GM12878 (cell line): ENCODE results near the gene NDNF. TPM values are rescaled to one million over a fixed set of nuclear protein-coding genes. Genes with fewer than 3 reads are reported as not detected.
A peak's percentile ranks its signal among the peaks of the same experiment; 100 is the strongest.

Experiments used
- ATAC-seq: fragments of 200-7000 bp; cut with Tn5 transposase; 3 replicates; pipeline ENCODE4 v1.9.1; 2020; ENCODE audit warnings: mild to moderate bottlenecking, moderate library complexity
- BruUV-seq: library from RNA; stranded (reverse); fragments of 400-500 nt; replicated peaks from 2 replicates; lab custom pipeline; 2021; lab: Mats Ljungman, UMichigan
- CTCF ChIA-PET: fragments of 300-600 bp; sonication (Branson Sonifier 250); formaldehyde crosslinking; extraction: SDS; loops from one replicate; lab custom pipeline; 2021; ENCODE audit warnings: inconsistent platforms; lab: Yijun Ruan, JAX
- POLR2A ChIA-PET: fragments of 350-600 bp; formaldehyde crosslinking; extraction: SDS; loops from one replicate; lab custom pipeline; 2021; ENCODE audit warnings: inconsistent platforms; lab: Charles Lee
- RAD21 ChIA-PET: fragments of 300-600 bp; sonication (Branson Sonifier 250); formaldehyde crosslinking; loops from one replicate; lab custom pipeline; 2023; ENCODE audit warnings: antibody characterized with exemption; ENCODE audit not compliant: unreplicated experiment; lab: Charles Lee
- SMC1A ChIA-PET: fragments of 300-600 bp; sonication (Branson Sonifier 250); formaldehyde crosslinking; loops from one replicate; lab custom pipeline; 2023; ENCODE audit not compliant: unreplicated experiment, uncharacterized antibody; lab: Charles Lee
- DNase-seq: peaks from one replicate; pipeline ENCODE4 v3.0.0-alpha.2; 2011; ENCODE audit warnings: low read depth, low spot score
- FAIRE-seq: peaks from 3 replicates; lab custom pipeline; 2011; peaks lifted over from hg19 to GRCh38; lab: Jason Lieb, UNC
- H2AFZ ChIP-seq: 2 replicates; pipeline ENCODE4 v1.6.0; 2011; ENCODE audit warnings: low read depth, low read length, control low read depth; ENCODE audit not compliant: control insufficient read depth
- H3K27ac ChIP-seq: 2 replicates; pipeline ENCODE4 v1.5.1; 2011; ENCODE audit warnings: control low read depth; ENCODE audit not compliant: control insufficient read depth, insufficient read depth
- H3K27me3 ChIP-seq, 2 experiments: replicated peaks in 1 of 2; 2 replicates each; pipeline versions ENCODE4 v1.6.0 to v1.6.1; 2011; ENCODE audit warnings: low read length in 1 of 2; ENCODE audit not compliant: control insufficient read depth in 2 of 2, insufficient read depth in 2 of 2
- H3K36me3 ChIP-seq, 2 experiments: 2 replicates each; pipeline ENCODE4 v1.5.1; 2011; ENCODE audit warnings: low read length in 1 of 2; ENCODE audit not compliant: control insufficient read depth in 2 of 2, insufficient read depth in 2 of 2
- H3K4me1 ChIP-seq: 2 replicates; pipeline ENCODE4 v1.6.1; 2011; ENCODE audit warnings: mild to moderate bottlenecking, low read length, moderate library complexity, mixed read lengths; ENCODE audit not compliant: control insufficient read depth, insufficient read depth
- H3K4me2 ChIP-seq: 2 replicates; pipeline ENCODE4 v1.6.0; 2011; ENCODE audit warnings: control low read depth; ENCODE audit not compliant: control insufficient read depth, insufficient read depth
- H3K4me3 ChIP-seq: fragments of 200-600 bp; sonication (generic); 2 replicates; pipeline ENCODE4 v1.5.1; 2016
- H3K79me2 ChIP-seq: 2 replicates; pipeline ENCODE4 v1.6.0; 2011; ENCODE audit warnings: low read length; ENCODE audit not compliant: control insufficient read depth, insufficient read depth
- H3K9ac ChIP-seq: 2 replicates; pipeline ENCODE4 v1.8.0; 2011; ENCODE audit warnings: low read length, control low read depth, mixed read lengths; ENCODE audit not compliant: control insufficient read depth, insufficient read depth
- H3K9me3 ChIP-seq: replicated peaks from 3 replicates; pipeline ENCODE4 v1.5.1; 2011; ENCODE audit warnings: mild to moderate bottlenecking, low read length; ENCODE audit not compliant: control insufficient read depth, insufficient read depth
- H4K20me1 ChIP-seq: 2 replicates; pipeline ENCODE4 v1.6.0; 2011; ENCODE audit not compliant: control insufficient read depth, insufficient read depth
- GATAD2B ChIP-seq: fragments of 450-650 bp; conservative IDR thresholded peaks from 2 replicates; pipeline ENCODE4 v1.6.1; 2017; ENCODE audit warnings: low read depth, mild to moderate bottlenecking, moderate library complexity
- KLF5 ChIP-seq: fragments of 450-650 bp; IDR thresholded peaks from 2 replicates; pipeline ENCODE4 v1.6.1; 2014; ENCODE audit warnings: mild to moderate bottlenecking; ENCODE audit not compliant: partially characterized antibody
- MYB ChIP-seq: fragments of 150-350 bp; IDR thresholded peaks from 2 replicates; pipeline ENCODE4 v1.6.1; 2014; ENCODE audit warnings: mild to moderate bottlenecking, low read depth, low read length, borderline replicate concordance
- NFYA ChIP-seq: IDR thresholded peaks from 2 replicates; pipeline ENCODE4 v1.6.1; 2011; ENCODE audit warnings: low read depth, mild to moderate bottlenecking, low read length, improper control_type of control experiment, borderline replicate concordance
- NR2C2 ChIP-seq: IDR thresholded peaks from 2 replicates; pipeline ENCODE4 v1.6.1; 2011; ENCODE audit warnings: borderline replicate concordance, low read depth; ENCODE audit not compliant: control insufficient read depth, insufficient read length
- STAT3 ChIP-seq: IDR thresholded peaks from 2 replicates; pipeline ENCODE4 v1.6.1; 2011; ENCODE audit warnings: low read depth, low read length, improper control_type of control experiment
- TAF1 ChIP-seq: IDR thresholded peaks from 2 replicates; pipeline ENCODE4 v1.6.1; 2011; ENCODE audit warnings: mild to moderate bottlenecking, low read depth, low read length, borderline replicate concordance
- WRNIP1 ChIP-seq: IDR thresholded peaks from 2 replicates; pipeline ENCODE4 v1.6.1; 2011; ENCODE audit warnings: low read depth, low read length, improper control_type of control experiment, borderline replicate concordance
- WGBS: methylation state at CpG from one replicate; pipeline ENCODE4 v1.1.6; 2016; ENCODE audit warnings: low lambda C conversion rate; ENCODE audit not compliant: insufficient replicate concordance, insufficient coverage; ENCODE audit errors: missing lambda C conversion rate; 5-methylcytosine and 5-hydroxymethylcytosine counted together
- in situ Hi-C: fragments of 300-500 bp; cut with MboI; formaldehyde crosslinking; loops from 9 replicates; pipeline ENCODE4 v1.14.3; 2018; ENCODE audit warnings: mixed read lengths
- intact Hi-C: fragments of 100-400 bp; cut with micrococcal nuclease; formaldehyde crosslinking; loops from one replicate; pipeline ENCODE4 v1.14.2; 2022; ENCODE audit not compliant: unreplicated experiment
- polyA plus RNA-seq, 11 experiments: library from polyadenylated mRNA; depleted of rRNA in 4 of 11; unstranded in 6 of 11; stranded (reverse) in 5 of 11; fragments of >200 nt; fragmentation: Nextera tagmentation in 4 of 11; fragmentation: Illumina TruSeq in 1 of 11; extraction: Ambion mirVana in 4 of 11; extraction: Trizol in 1 of 11; gene quantifications; 1 replicate in 1 of 11; 2 replicates in 10 of 11; pipeline versions ENCODE4 v1.2.1 to v1.2.3, GENCODE V29; 2011 to 2016; ENCODE audit warnings: inconsistent platforms in 2 of 11, missing spikeins in 2 of 11, low read depth in 1 of 11
- total RNA-seq, 4 experiments: library from RNA; depleted of rRNA in 3 of 4; stranded (reverse); fragments of >200 nt in 3 of 4; fragmentation: Illumina TruSeq in 1 of 4; extraction: Trizol in 1 of 4; gene quantifications; 2 replicates each; pipeline versions ENCODE4 v1.2.1 to v1.2.3, GENCODE V29; 2013 to 2021
- TF ChIP-seq, protein P1 (sequence below): fragments of 450-650 bp; formaldehyde crosslinking; IDR thresholded peaks from 2 replicates; pipeline ENCODE4 v1.4.0; 2022; ENCODE audit warnings: mild to moderate bottlenecking, moderate library complexity
- TF ChIP-seq, protein P2 (sequence below): fragments of 450-650 bp; conservative IDR thresholded peaks from 2 replicates; pipeline ENCODE4 v1.6.1; 2017; ENCODE audit warnings: mild to moderate bottlenecking, moderate library complexity

NDNF gene
- total and polyA plus RNA-seq, 10 of the 15 experiments (the other 5 are each of a cell fraction or from before 2014, with no cell fraction given), result 0.26 TPM; not detected in 9

DNA sequence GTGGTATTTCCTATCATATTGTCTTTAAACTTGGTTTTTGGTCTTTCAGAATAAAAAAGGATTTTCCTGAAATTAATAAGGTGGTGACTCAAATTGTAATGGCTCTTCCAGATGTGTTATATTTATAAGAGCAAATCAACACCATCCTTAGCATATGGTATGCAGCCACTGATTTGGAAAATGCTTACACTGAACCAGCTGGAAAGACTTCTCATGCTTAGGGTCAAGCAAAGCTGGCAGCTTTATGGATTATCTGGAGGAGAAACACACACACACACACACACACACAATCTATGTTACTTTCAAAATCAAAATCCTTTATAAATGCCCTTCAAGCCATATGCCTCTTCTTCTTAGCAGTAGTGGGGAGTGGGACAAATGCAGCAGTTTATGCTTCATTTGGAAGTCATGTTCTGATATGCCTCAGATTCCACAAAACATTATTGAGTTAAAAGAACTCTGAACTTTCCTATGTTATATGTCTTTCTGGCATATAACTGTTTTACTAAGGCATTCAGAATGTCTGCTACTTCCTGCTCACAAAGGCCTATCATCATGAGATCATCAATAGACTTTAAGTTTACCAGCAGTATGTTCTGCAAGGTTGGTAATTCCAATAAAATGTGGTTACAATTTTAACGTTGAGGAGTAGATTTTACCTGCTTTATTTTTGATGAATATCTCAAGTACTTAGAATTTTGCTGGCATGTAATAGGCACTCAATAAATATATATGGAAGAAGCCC, 76.9 kb downstream of the NDNF start:
- DNase-seq, result no peak
- no peaks in the 10 kb centered on the region for H3K9me3 ChIP-seq
- CTCF ChIA-PET, result no interaction called here

DNA sequence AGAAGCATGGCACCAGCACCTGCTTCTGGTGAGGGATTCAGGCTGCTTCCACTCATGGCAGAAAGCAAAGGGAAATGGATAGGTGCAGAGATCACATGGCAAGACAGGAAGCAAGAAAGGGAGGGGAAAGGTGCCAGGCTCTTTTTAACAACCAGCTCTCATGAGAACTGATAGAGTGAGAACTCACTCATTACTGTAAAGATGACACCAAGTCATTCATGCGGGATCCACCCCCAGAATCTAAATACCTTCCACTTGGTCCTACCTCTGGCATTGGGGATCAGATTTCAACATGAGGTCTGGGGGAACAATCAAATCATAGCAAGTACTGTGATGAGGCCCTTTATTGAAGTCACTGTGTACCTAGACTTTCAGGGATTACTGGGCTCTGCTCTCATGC, 77.8 kb downstream of the NDNF start:
- H2AFZ ChIP-seq, result no peak overlapping the region
- H3K9ac ChIP-seq, result no peak overlapping the region
- H3K27ac ChIP-seq, result no peak overlapping the region
- H3K4me3 ChIP-seq, result no peak overlapping the region
- SMC1A ChIA-PET, result no interaction called here
- CTCF ChIA-PET, result no interaction called here
- DNase-seq (no peak), FAIRE-seq (no peak), ATAC-seq (no peak)
- no peaks in the 10 kb centered on the region for H3K4me1 ChIP-seq
- in situ Hi-C loops (no loop called here), intact Hi-C loops (no loop called here)
- H3K36me3 ChIP-seq, result no peaks in the 10 kb centered on the region
- RAD21 ChIA-PET, result no interaction called here
- H3K4me2 ChIP-seq, result no peak overlapping the region
- H3K79me2 ChIP-seq, result no peaks in the 10 kb centered on the region
- POLR2A ChIA-PET, result no interaction called here
- H4K20me1 ChIP-seq, result no peaks in the 10 kb centered on the region
- H3K27me3 ChIP-seq, result no peaks in the 10 kb centered on the region
- no TSS peak for BruUV-seq
- no peaks in the 10 kb centered on the region for H3K9me3 ChIP-seq
- WGBS, result 32% methylated on average over 1 of the region's 1 CpG
- TF ChIP-seq NFYA, result no peak
- TF ChIP-seq WRNIP1, result no peak
- no peak for TF ChIP-seq MYB
- TF ChIP-seq, protein P1, sequence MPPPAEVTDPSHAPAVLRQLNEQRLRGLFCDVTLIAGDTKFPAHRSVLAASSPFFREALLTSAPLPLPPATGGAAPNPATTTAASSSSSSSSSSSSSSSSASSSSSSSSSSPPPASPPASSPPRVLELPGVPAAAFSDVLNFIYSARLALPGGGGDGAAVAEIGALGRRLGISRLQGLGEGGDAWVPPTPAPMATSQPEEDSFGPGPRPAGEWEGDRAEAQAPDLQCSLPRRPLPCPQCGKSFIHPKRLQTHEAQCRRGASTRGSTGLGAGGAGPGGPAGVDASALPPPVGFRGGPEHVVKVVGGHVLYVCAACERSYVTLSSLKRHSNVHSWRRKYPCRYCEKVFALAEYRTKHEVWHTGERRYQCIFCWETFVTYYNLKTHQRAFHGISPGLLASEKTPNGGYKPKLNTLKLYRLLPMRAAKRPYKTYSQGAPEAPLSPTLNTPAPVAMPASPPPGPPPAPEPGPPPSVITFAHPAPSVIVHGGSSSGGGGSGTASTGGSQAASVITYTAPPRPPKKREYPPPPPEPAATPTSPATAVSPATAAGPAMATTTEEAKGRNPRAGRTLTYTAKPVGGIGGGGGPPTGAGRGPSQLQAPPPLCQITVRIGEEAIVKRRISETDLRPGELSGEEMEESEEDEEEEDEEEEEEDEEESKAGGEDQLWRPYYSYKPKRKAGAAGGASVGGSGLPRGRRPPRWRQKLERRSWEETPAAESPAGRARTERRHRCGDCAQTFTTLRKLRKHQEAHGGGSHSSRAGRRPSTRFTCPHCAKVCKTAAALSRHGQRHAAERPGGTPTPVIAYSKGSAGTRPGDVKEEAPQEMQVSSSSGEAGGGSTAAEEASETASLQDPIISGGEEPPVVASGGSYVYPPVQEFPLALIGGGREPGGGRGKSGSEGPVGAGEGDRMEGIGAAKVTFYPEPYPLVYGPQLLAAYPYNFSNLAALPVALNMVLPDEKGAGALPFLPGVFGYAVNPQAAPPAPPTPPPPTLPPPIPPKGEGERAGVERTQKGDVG (CRISPR knock-in tag), result no peak
- no peak for TF ChIP-seq STAT3
- no peak for TF ChIP-seq KLF5
- no peak for TF ChIP-seq GATAD2B
- no peak for TF ChIP-seq TAF1
- TF ChIP-seq NR2C2, result no peak

More for the DNA sequence above, 76.9 kb downstream of the NDNF start:
- intact Hi-C loops, result no loop called here
- Histone ChIP-seq H3K27me3 (no peaks in the 10 kb centered on the region), H3K36me3 (no peaks in the 10 kb centered on the region), H3K79me2 (no peaks in the 10 kb centered on the region), H3K4me3 (no peak overlapping the region), H3K4me2 (no peak overlapping the region), H2AFZ (no peak overlapping the region), H4K20me1 (no peaks in the 10 kb centered on the region), H3K27ac (no peak overlapping the region), H3K4me1 (no peaks in the 10 kb centered on the region), H3K9ac (no peak overlapping the region)
- TF ChIP-seq, protein P2, sequence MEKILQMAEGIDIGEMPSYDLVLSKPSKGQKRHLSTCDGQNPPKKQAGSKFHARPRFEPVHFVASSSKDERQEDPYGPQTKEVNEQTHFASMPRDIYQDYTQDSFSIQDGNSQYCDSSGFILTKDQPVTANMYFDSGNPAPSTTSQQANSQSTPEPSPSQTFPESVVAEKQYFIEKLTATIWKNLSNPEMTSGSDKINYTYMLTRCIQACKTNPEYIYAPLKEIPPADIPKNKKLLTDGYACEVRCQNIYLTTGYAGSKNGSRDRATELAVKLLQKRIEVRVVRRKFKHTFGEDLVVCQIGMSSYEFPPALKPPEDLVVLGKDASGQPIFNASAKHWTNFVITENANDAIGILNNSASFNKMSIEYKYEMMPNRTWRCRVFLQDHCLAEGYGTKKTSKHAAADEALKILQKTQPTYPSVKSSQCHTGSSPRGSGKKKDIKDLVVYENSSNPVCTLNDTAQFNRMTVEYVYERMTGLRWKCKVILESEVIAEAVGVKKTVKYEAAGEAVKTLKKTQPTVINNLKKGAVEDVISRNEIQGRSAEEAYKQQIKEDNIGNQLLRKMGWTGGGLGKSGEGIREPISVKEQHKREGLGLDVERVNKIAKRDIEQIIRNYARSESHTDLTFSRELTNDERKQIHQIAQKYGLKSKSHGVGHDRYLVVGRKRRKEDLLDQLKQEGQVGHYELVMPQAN, result no peak
- in situ Hi-C loops, result no loop called here
- RAD21 ChIA-PET, result no interaction called here
- SMC1A ChIA-PET, result no interaction called here
- no peak for ATAC-seq
- WGBS, result 0% methylated on average over 1 of the region's 1 CpG
- POLR2A ChIA-PET, result no interaction called here
- FAIRE-seq, result peak; percentile 35
- no TSS peak for BruUV-seq
